GM23338 (cell line): Measurements from ENCODE around the gene PTPRF. TPM values are rescaled to one million over a fixed set of nuclear protein-coding genes. Genes with fewer than 3 reads are reported as not detected.
A peak's percentile ranks its signal among the peaks of the same experiment; 100 is the strongest.

ENCODE experiments used
- ATAC-seq: fragments of 200-7000 bp; cut with Tn5 transposase; 3 replicates; pipeline ENCODE4 v1.9.1; 2020
- DNase-seq: peaks from one replicate; pipeline ENCODE4 v3.0.0-alpha.2; 2015; ENCODE audit warnings: low spot score
- H2AFZ ChIP-seq: fragments of 200-600 bp; sonication (generic); 2 replicates; pipeline ENCODE4 v1.8.0; 2016; ENCODE audit warnings: antibody characterized with exemption, mild to moderate bottlenecking, moderate library complexity
- H3F3A ChIP-seq: fragments of 200-600 bp; sonication (generic); replicated peaks from 2 replicates; pipeline ENCODE4 v1.8.0; 2017; ENCODE audit warnings: antibody characterized with exemption, mixed run types, low read depth
- H3K27ac ChIP-seq: fragments of 200-600 bp; sonication (generic); 2 replicates; pipeline ENCODE4 v1.6.1; 2016; ENCODE audit warnings: low read depth
- H3K27me3 ChIP-seq: fragments of 200-600 bp; sonication (generic); 2 replicates; pipeline ENCODE4 v1.8.0; 2016; ENCODE audit warnings: mild to moderate bottlenecking, mixed run types, moderate library complexity; ENCODE audit not compliant: insufficient read depth
- H3K36me3 ChIP-seq: fragments of 200-600 bp; sonication (generic); 2 replicates; pipeline ENCODE4 v1.8.0; 2016; ENCODE audit warnings: mild to moderate bottlenecking; ENCODE audit not compliant: insufficient read depth
- H3K4me1 ChIP-seq: fragments of 200-600 bp; sonication (generic); 2 replicates; pipeline ENCODE4 v1.8.0; 2016; ENCODE audit warnings: mild to moderate bottlenecking, moderate library complexity; ENCODE audit not compliant: insufficient read depth
- H3K4me2 ChIP-seq: fragments of 200-600 bp; sonication (generic); 2 replicates; pipeline ENCODE4 v1.7.1; 2017; ENCODE audit warnings: mixed run types
- H3K4me3 ChIP-seq: fragments of 200-600 bp; sonication (generic); 2 replicates; pipeline ENCODE4 v1.6.1; 2016; ENCODE audit warnings: mixed run types
- H3K79me2 ChIP-seq: fragments of 200-600 bp; sonication (generic); replicated peaks from 2 replicates; pipeline ENCODE4 v1.8.0; 2017; ENCODE audit warnings: mild to moderate bottlenecking; ENCODE audit not compliant: insufficient read depth
- H3K9me2 ChIP-seq: fragments of 200-600 bp; sonication (generic); 2 replicates; pipeline ENCODE4 v1.8.0; 2017; ENCODE audit not compliant: insufficient read depth
- H4K20me1 ChIP-seq: fragments of 200-600 bp; sonication (generic); replicated peaks from 2 replicates; pipeline ENCODE4 v1.8.0; 2017; ENCODE audit warnings: mild to moderate bottlenecking; ENCODE audit not compliant: insufficient read depth
- H3K27ac Mint-ChIP-seq: 2 replicates; pipeline ENCODE4 v1.8.0; 2020; ENCODE audit warnings: inconsistent platforms, mild to moderate bottlenecking, moderate library complexity, mixed read lengths
- H3K27me3 Mint-ChIP-seq: 3 replicates; pipeline ENCODE4 v1.8.0; 2022; ENCODE audit warnings: low read depth, mild to moderate bottlenecking, moderate library complexity, mixed read lengths, inconsistent platforms; ENCODE audit not compliant: insufficient read depth, poor library complexity
- H3K36me3 Mint-ChIP-seq: 3 replicates; pipeline ENCODE4 v1.8.0; 2021; ENCODE audit warnings: low read depth, mild to moderate bottlenecking, inconsistent platforms, moderate library complexity, mixed read lengths
- H3K4me1 Mint-ChIP-seq: 3 replicates; pipeline ENCODE4 v1.8.0; 2020; ENCODE audit warnings: mild to moderate bottlenecking, inconsistent platforms, mixed read lengths
- H3K4me3 Mint-ChIP-seq: 3 replicates; pipeline ENCODE4 v1.8.0; 2021; ENCODE audit warnings: moderate library complexity, mild to moderate bottlenecking, inconsistent platforms, mixed read lengths
- H3K9me3 Mint-ChIP-seq: 3 replicates; pipeline ENCODE4 v1.8.0; 2020; ENCODE audit warnings: moderate library complexity, mild to moderate bottlenecking, inconsistent platforms, mixed read lengths
- CREB1 ChIP-seq: fragments of 250-450 bp; sonication (Bioruptor Pico); IDR thresholded peaks from 2 replicates; pipeline ENCODE4 v1.5.0; 2020; ENCODE audit warnings: low read depth, mild to moderate bottlenecking, moderate library complexity
- EZH2 ChIP-seq: fragments of 200-600 bp; sonication (generic); IDR thresholded peaks from one replicate; pipeline ENCODE4 v1.8.0; 2017; ENCODE audit warnings: antibody characterized with exemption, mild to moderate bottlenecking, low read depth; ENCODE audit not compliant: unreplicated experiment
- EZH2phosphoT487 ChIP-seq: fragments of 200-600 bp; sonication (generic); IDR thresholded peaks from one replicate; pipeline ENCODE4 v1.8.1; 2018; ENCODE audit warnings: antibody characterized with exemption; ENCODE audit not compliant: unreplicated experiment
- NANOG ChIP-seq: IDR thresholded peaks from 2 replicates; pipeline ENCODE4 v1.6.1; 2016; ENCODE audit warnings: antibody characterized with exemption, borderline replicate concordance
- REST ChIP-seq: IDR thresholded peaks from one replicate; pipeline ENCODE4 v1.6.1; 2018; ENCODE audit warnings: antibody characterized with exemption; ENCODE audit not compliant: unreplicated experiment
- ZNF114 ChIP-seq: fragments of 250-450 bp; sonication (Bioruptor Pico); IDR thresholded peaks from 2 replicates; pipeline ENCODE4 v1.5.0; 2020; ENCODE audit warnings: mild to moderate bottlenecking, moderate library complexity
- ZNF331 ChIP-seq: fragments of 250-450 bp; sonication (Bioruptor Pico); IDR thresholded peaks from 2 replicates; pipeline ENCODE4 v1.5.0; 2020; ENCODE audit warnings: low read depth, mild to moderate bottlenecking, moderate library complexity
- ZNF462 ChIP-seq: fragments of 250-450 bp; sonication (Bioruptor Pico); IDR thresholded peaks from 2 replicates; pipeline ENCODE4 v1.5.0; 2020; ENCODE audit warnings: mild to moderate bottlenecking, moderate library complexity
- polyA plus RNA-seq: library from polyadenylated mRNA; unstranded; fragments of >200 nt; fragmentation: Nextera tagmentation; extraction: Ambion mirVana; gene quantifications from 2 replicates; pipeline ENCODE4 v1.2.1, GENCODE V29; 2016
- total RNA-seq: library from RNA; depleted of rRNA; stranded (reverse); fragments of >200 nt; shearing (Covaris generic); gene quantifications from 2 replicates; pipeline ENCODE4 v1.2.3, GENCODE V29; 2014

The PTPRF gene
- total and polyA plus RNA-seq, 2 experiments from 2014 or later = 52.4 to 173 TPM

GRCh38 chr1:43625063-43625780 is 94.5 kb downstream of the PTPRF start:
- H3K4me3 Mint-ChIP-seq = no peak overlapping the region
- peaks cover 27% of the 10 kb centered on the region for H3K36me3 Mint-ChIP-seq
- H3K27ac Mint-ChIP-seq = no peak overlapping the region
- Histone ChIP-seq H3K27ac (no peak overlapping the region), H3F3A (0 out of 2 replicates have a peak, but pooled peaks cover 3% of the 10 kb centered on the region), H3K9me2 (no peaks in the 10 kb centered on the region), H3K4me1 (no peaks in the 10 kb centered on the region), H3K36me3 (peaks cover 13% of the 10 kb centered on the region; the same call in 1 of the 2 replicates), H3K79me2 (no peaks in the 10 kb centered on the region), H4K20me1 (no peaks in the 10 kb centered on the region), H2AFZ (no peak overlapping the region), H3K27me3 (no peaks in the 10 kb centered on the region), H3K4me2 (no peak overlapping the region), H3K4me3 (no peak overlapping the region)
- TF ChIP-seq EZH2phosphoT487 = no peak
- TF ChIP-seq CREB1 (CRISPR knock-in tag) = no peak
- no peak for TF ChIP-seq NANOG
- TF ChIP-seq ZNF331 = no peak
- DNase-seq = no peak
- peak; percentile 42 for ATAC-seq
- peaks cover 9% of the 10 kb centered on the region for H3K27me3 Mint-ChIP-seq
- no peaks in the 10 kb centered on the region for H3K4me1 Mint-ChIP-seq
- no peaks in the 10 kb centered on the region for H3K9me3 Mint-ChIP-seq

GRCh38 chr1:43632135-43632670 is 101.5 kb downstream of the PTPRF start:
- DNase-seq = peak; percentile 22
- no peaks in the 10 kb centered on the region for H3K9me3 Mint-ChIP-seq
- H3K4me3 Mint-ChIP-seq = no peak overlapping the region

More at GRCh38 chr1:43632135-43632670, 101.5 kb downstream of the PTPRF start:
- Mint-ChIP-seq H3K27ac (no peak overlapping the region), H3K27me3 (no peaks in the 10 kb centered on the region), H3K4me1 (peaks cover 5% of the 10 kb centered on the region; the same call in 1 of the 3 replicates), H3K36me3 (no peaks in the 10 kb centered on the region; the same call in 2 of the 3 replicates)
- H4K20me1 ChIP-seq = no peaks in the 10 kb centered on the region
- H3K36me3 ChIP-seq = no peaks in the 10 kb centered on the region
- H3K27me3 ChIP-seq = no peaks in the 10 kb centered on the region
- no peaks in the 10 kb centered on the region for H3K9me2 ChIP-seq
- H3K4me3 ChIP-seq = no peak overlapping the region
- TF ChIP-seq EZH2 (no peak), ZNF331 (no peak), ZNF114 (no peak), REST (peak; percentile 70), ZNF462 (CRISPR knock-in tag) (no peak)
- no peak overlapping the region for H2AFZ ChIP-seq
- no peak overlapping the region for H3K4me2 ChIP-seq
- ATAC-seq = peak; percentile 18; the same call in 2 of the 3 replicates
- no peaks in the 10 kb centered on the region; the same call in 1 of the 2 replicates for H3K4me1 ChIP-seq
- H3K27ac ChIP-seq = no peak overlapping the region
- no peaks in the 10 kb centered on the region for H3K79me2 ChIP-seq
- 0 out of 2 replicates have a peak, but pooled peaks cover 8% of the 10 kb centered on the region for H3F3A ChIP-seq
